ENCODE results near the gene U2AF1L4. TPM values are rescaled to one million over a fixed set of nuclear protein-coding genes. Genes with fewer than 3 reads are reported as not detected.

The U2AF1L4 gene
- total RNA-seq, 3 donors from 2014 or later = 19.7 to 32.4 (median 32.1) TPM

- no peaks in the 10 kb centered on the region for H3K36me3 ChIP-seq (ENCODE audit: low read depth)
- intact Hi-C loops (cut with DNase I, micrococcal nuclease) = no loop called here
- ATAC-seq (no peak), DNase-seq (no peak)
- H3K4me1 ChIP-seq (ENCODE audit: low read depth) = no peaks in the 10 kb centered on the region
- no peak overlapping the region for H3K4me3 ChIP-seq
- TF ChIP-seq CTCF (IDR thresholded peaks at IDR 0.05) = no peak
- no peaks in the 10 kb centered on the region for H3K9me3 ChIP-seq
These were observed 19.5 kb upstream of the U2AF1L4 start for GRCh38 chr19:35764432-35765315.

DNA sequence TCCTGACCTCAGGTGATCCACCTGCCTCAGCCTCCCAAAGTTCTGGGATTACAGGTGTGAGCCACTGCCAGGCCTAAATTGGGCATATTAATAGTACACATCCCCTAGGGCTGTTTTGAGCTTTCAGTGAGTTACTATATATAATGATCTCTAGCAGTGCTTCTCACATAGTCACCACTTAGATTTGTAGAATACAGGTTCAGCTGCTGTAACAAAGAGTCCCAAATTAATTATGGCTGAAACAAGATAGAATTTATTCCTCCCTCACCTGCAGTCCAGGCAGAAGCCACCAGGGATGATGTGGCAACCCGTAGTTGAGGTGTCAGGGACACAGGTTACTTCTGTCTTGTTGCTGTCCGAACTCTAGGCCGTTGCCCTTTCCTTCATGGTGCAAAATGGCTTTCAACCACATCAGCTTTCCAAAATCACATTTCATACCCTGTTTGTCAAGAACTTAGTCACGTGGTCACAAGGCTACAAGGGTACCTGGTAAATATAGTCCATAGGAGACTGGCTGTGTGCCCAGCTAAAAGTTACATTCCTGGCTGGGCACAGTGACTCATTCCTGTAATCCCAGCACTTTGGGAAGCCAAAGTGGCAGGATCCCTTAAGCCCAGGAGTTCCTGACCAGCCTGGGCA is 15.6 kb upstream of the U2AF1L4 start:
- Histone ChIP-seq H3K36me3 (ENCODE audit: low read depth) (no peaks in the 10 kb centered on the region), H3K4me1 (ENCODE audit: low read depth) (peaks cover 25% of the 10 kb centered on the region), H3K9me3 (no peaks in the 10 kb centered on the region), H3K4me3 (no peak overlapping the region)
- TF ChIP-seq CTCF (IDR thresholded peaks at IDR 0.05) = no peak
- no peak for DNase-seq
- intact Hi-C loops (cut with DNase I, micrococcal nuclease) = no loop called here
- ATAC-seq = no peak

- ATAC-seq (no peak), DNase-seq (no peak)
- intact Hi-C loops (cut with DNase I, micrococcal nuclease) = no loop called here
- Histone ChIP-seq H3K9me3 (no peaks in the 10 kb centered on the region), H3K36me3 (ENCODE audit: low read depth) (no peaks in the 10 kb centered on the region), H3K4me1 (ENCODE audit: low read depth) (peaks cover 32% of the 10 kb centered on the region), H3K4me3 (no peak overlapping the region)
- TF ChIP-seq CTCF (IDR thresholded peaks at IDR 0.05) = no peak
These were observed 14.5 kb upstream of the U2AF1L4 start for GRCh38 chr19:35759697-35760096.

GRCh38 chr19:35757749-35758608 is 12.8 kb upstream of the U2AF1L4 start, which contains the start of gene PROSER3:
TSS of gene PROSER3 (plus strand) at chr19:35758176. CDS start at chr19:35758216, 40 bp downstream.
- Histone ChIP-seq H3K9me3 (no peaks in the 10 kb centered on the region), H3K4me1 (ENCODE audit: low read depth) (peaks cover 32% of the 10 kb centered on the region), H3K4me3 (peak within 1 kb of the TSS; percentile 80), H3K36me3 (ENCODE audit: low read depth) (peaks cover under 1% of the 10 kb centered on the region)
- no peak for TF ChIP-seq CTCF (IDR thresholded peaks at IDR 0.05)
- intact Hi-C loops (cut with DNase I, micrococcal nuclease) = no loop called here
- ATAC-seq = peak; percentile 95
- peak; percentile 98 to 99 (median 99) for DNase-seq

DNA sequence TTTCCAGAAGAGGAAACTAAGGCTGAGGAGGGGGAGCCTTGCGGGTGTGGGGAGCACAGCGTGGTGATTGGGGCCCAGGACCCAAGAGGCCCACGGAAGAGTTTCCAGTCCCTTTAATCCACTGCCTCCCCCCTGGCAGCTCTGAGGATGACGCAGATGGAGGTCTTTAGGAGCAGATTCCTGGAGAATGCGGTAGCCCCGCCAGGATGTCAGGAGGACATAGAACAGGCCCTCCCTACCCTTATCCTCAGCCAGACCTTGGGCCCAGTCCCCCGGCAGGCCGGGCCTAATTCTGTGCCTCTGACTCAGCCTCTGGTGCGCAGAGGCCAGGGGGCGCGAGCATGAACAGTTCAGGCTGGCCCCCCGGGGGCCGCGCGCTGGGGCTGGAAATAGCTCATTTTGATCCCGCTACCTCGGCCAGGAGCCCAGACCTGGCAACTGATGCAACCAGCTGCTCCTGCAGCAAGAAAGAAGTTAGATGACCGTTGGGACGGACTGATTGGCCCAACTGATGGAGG is 12.1 kb upstream of the U2AF1L4 start:
- ATAC-seq = peak; percentile 16
- Histone ChIP-seq H3K4me3 (no peak overlapping the region), H3K9me3 (no peaks in the 10 kb centered on the region), H3K36me3 (ENCODE audit: low read depth) (peaks cover 7% of the 10 kb centered on the region), H3K4me1 (ENCODE audit: low read depth) (peaks cover 32% of the 10 kb centered on the region)
- peak; percentile 54 to 86 (median 74) for DNase-seq
- intact Hi-C loops (cut with DNase I, micrococcal nuclease) = no loop called here
- TF ChIP-seq CTCF (IDR thresholded peaks at IDR 0.05) = no peak
